Heart left ventricle (tissue), 16 donors: ENCODE data around the gene ETV6. TPM values are rescaled to one million over a fixed set of nuclear protein-coding genes. Genes with fewer than 3 reads are reported as not detected.

Experiments used
- ATAC-seq, 4 donors: fragments of 200-7000 bp; cut with Tn5 transposase; one replicate each; pipeline ENCODE4 v1.9.1; 2020 to 2022; ENCODE audit warnings: moderate library complexity in 4 of 4, mild to moderate bottlenecking in 3 of 4, moderate number of reproducible peaks in 1 of 4
- DNase-seq, 5 donors: peaks; one replicate each; pipeline ENCODE4 v3.0.0-alpha.2; 2020
- H3K27ac ChIP-seq, 12 donors: fragments of 200-600 bp; sonication (generic) in 4 of 12; one replicate each; pipeline versions ENCODE4 v1.5.0 to v1.8.0; 2016 to 2022; ENCODE audit warnings: mild to moderate bottlenecking in 2 of 12
- H3K27me3 ChIP-seq, 9 donors: fragments of 200-600 bp; sonication (generic) in 2 of 9; one replicate each; pipeline versions ENCODE4 v1.5.1 to v1.8.0; 2016 to 2022; ENCODE audit warnings: mild to moderate bottlenecking in 3 of 9
- H3K36me3 ChIP-seq, 9 donors: fragments of 200-600 bp; sonication (generic) in 2 of 9; one replicate each; pipeline versions ENCODE4 v1.5.0 to v1.8.0; 2018 to 2022; ENCODE audit warnings: mild to moderate bottlenecking in 2 of 9
- H3K4me1 ChIP-seq, 12 donors: fragments of 200-600 bp; sonication (generic) in 4 of 12; one replicate each; pipeline versions ENCODE4 v1.5.0 to v1.8.0; 2016 to 2022; ENCODE audit warnings: mild to moderate bottlenecking in 3 of 12
- H3K4me3 ChIP-seq, 12 donors: fragments of 200-600 bp; sonication (generic) in 4 of 12; one replicate each; pipeline versions ENCODE4 v1.5.0 to v1.8.0; 2017 to 2022; ENCODE audit warnings: mild to moderate bottlenecking in 9 of 12, moderate library complexity in 4 of 12
- H3K9me3 ChIP-seq, 12 donors: fragments of 200-600 bp; sonication (generic) in 4 of 12; one replicate each; pipeline versions ENCODE4 v1.5.0 to v1.8.0; 2016 to 2022; ENCODE audit warnings: mild to moderate bottlenecking in 1 of 12
- POLR2A ChIP-seq, 2 donors: fragments of 450-650 bp; IDR thresholded peaks; one replicate each; pipeline ENCODE4 v1.6.1; 2017; ENCODE audit warnings: antibody characterized with exemption in 2 of 2, mild to moderate bottlenecking in 2 of 2, moderate library complexity in 2 of 2
- WGBS, 4 donors: extraction: QIAGEN DNeasy Blood & Tissue Kit in 2 of 4; methylation state at CpG; one replicate each; pipeline versions ENCODE4 v1.1.5 to v1.1.7; 2013 to 2018; 5-methylcytosine and 5-hydroxymethylcytosine counted together
- intact Hi-C, 10 donors: fragments of 100-400 bp; cut with DNase I; formaldehyde crosslinking; loops; one replicate each; pipeline versions ENCODE4 v1.11.1 to v1.14.2; 2022
- long read RNA-seq, 3 donors: library from polyadenylated mRNA; unstranded; transcript quantifications; one replicate each; pipeline ENCODE4 v2.0.0, GENCODE V29; 2020 to 2021
- polyA plus RNA-seq, 2 donors: library from polyadenylated mRNA; stranded (reverse); fragments of 200-250 nt; gene quantifications; one replicate each; pipeline ENCODE4 v1.2.3, GENCODE V29; 2013
- total RNA-seq, 9 donors: library from RNA; depleted of rRNA in 2 of 9; stranded (reverse); fragments of >200 nt in 2 of 9; fragmentation: NEBNext Ultra II Directional in 3 of 9; extraction: Animal tissue kit (Norgen Biotek cat#: 25700) in 3 of 9; gene quantifications; one replicate each; pipeline versions ENCODE4 v1.1.0 to v1.2.4, GENCODE V29; 2016 to 2023
- TF ChIP-seq, protein P1 (sequence below), 12 donors: fragments of 200-600 bp; sonication (generic) in 4 of 12; IDR thresholded peaks; one replicate each; pipeline versions ENCODE4 v1.5.0 to v1.8.0; 2018 to 2022; ENCODE audit warnings: antibody characterized with exemption in 12 of 12, mild to moderate bottlenecking in 5 of 12
- donor health status: ischemic (EF 13 %, LVEDD 7.1; RV severe dilation, severe dysfunction).
- donor health status: healthy with polysubstance abuse.
- donor health status: DM: no; HTN: yes; CAD: no.
- donor health status: DM: no; HTN: no; CAD: no.
- donor health status: ischemic (EF 25% LVEDD 6.9; RV normal size, moderate dysfunction).
- donor health status: ischemic (EF 25% LVEDD 5.7; RV mildly dilated, moderate dysfunction).
- donor health status: healthy.
- donor health status: DM: yes; HTN: yes; CAD: no.
- donor health status: ischemic (EF 35%, LVEDD 5.7; RV mildly dilated, moderate dysfunction).
- donor health status: nonischemic (EF 11% LVEDD 7.7; RV severe dilation, severe dysfunction).
- donor health status: DM: yes; HTN: yes; CAD: no.
- donor health status: PGD.
- donor health status: ischemic (EF 29% LVEDD 5.4; RV normal size, mild dysfunction).
- donor health status: nonischemic (EF 23%, LVEDD 6.1; RV moderate dilation, normal function).

Gene ETV6
- 10 to 100 TPM in 8 of 9 donors, 1 to 10 TPM in 1; 7.1 to 37.3 (median 14.4) TPM for total RNA-seq
- 1 to 10 TPM; 3.9 to 4.3 TPM for polyA plus RNA-seq
- long read RNA-seq, donor 1, full-length matches to known transcripts: 12 of 18 reads
- long read RNA-seq, donor 1, partial matches to known transcripts: 1 of 18 reads
- long read RNA-seq, donor 1, other reads (novel, unspliced or antisense): 5 of 18 reads
- long read RNA-seq, donor 2, full-length matches to known transcripts: 8 of 16 reads
- long read RNA-seq, donor 2, partial matches to known transcripts: 6 of 16 reads
- long read RNA-seq, donor 2, other reads (novel, unspliced or antisense): 2 of 16 reads
- long read RNA-seq, donor 3, full-length matches to known transcripts: 13 of 23 reads
- long read RNA-seq, donor 3, partial matches to known transcripts: 2 of 23 reads
- long read RNA-seq, donor 3, other reads (novel, unspliced or antisense): 8 of 23 reads

GRCh38 chr12:11649413-11650285, at the start of gene ETV6:
Gene ETV6 (plus strand): TSS chr12:11649674. CDS start chr12:11650128, 454 bp downstream.
- peaks cover 0 to 41% (median 29%) of the 10 kb centered on the region in 12 donors for H3K4me1 ChIP-seq
- H3K27ac ChIP-seq: peak within 1 kb of the TSS; percentile 89 to 100 (median 98)
- TF ChIP-seq, protein P1, sequence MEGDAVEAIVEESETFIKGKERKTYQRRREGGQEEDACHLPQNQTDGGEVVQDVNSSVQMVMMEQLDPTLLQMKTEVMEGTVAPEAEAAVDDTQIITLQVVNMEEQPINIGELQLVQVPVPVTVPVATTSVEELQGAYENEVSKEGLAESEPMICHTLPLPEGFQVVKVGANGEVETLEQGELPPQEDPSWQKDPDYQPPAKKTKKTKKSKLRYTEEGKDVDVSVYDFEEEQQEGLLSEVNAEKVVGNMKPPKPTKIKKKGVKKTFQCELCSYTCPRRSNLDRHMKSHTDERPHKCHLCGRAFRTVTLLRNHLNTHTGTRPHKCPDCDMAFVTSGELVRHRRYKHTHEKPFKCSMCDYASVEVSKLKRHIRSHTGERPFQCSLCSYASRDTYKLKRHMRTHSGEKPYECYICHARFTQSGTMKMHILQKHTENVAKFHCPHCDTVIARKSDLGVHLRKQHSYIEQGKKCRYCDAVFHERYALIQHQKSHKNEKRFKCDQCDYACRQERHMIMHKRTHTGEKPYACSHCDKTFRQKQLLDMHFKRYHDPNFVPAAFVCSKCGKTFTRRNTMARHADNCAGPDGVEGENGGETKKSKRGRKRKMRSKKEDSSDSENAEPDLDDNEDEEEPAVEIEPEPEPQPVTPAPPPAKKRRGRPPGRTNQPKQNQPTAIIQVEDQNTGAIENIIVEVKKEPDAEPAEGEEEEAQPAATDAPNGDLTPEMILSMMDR (IDR thresholded peaks at IDR 0.05): no peak
- no peak for TF ChIP-seq POLR2A (IDR thresholded peaks at IDR 0.05)
- H3K9me3 ChIP-seq: no peaks in the 10 kb centered on the region
- ATAC-seq (peak; percentile 22 to 62 (median 52)), DNase-seq (peak; percentile 75 to 83 (median 77))
- intact Hi-C loops: loop anchor here (2.0 to 10.0 kb wide), 21 partner anchors 58 to 383 kb away; no protein-coding TSS in a partner anchor
- WGBS, 4 donors: 0 to 2% (median 1%) methylated on average over 48 to 86 of the region's 86 CpGs
- H3K4me3 ChIP-seq: peak within 1 kb of the TSS; percentile 55 to 94 (median 85)
- no peaks in the 10 kb centered on the region for H3K27me3 ChIP-seq
- H3K36me3 ChIP-seq: no peaks in the 10 kb centered on the region

DNA sequence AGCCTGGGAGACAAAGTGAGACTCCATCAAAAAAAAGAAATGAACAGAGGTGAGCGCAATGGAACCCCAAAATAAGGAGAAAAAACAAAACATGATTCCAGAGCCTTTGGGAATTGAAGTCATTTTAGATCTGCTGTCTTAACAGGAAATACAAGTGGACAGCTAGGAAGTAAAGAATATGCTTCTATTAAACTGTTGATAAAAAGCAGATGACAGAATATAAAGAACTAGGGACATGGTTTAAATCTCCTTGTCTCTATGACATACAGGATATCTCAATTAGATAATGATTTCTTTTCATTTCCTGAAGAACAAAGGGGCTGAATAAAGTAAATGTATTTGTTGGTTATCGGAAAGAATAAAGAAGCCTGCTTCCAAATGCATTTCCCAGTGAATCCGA, 49.3 kb upstream of the ETV6 start:
- intact Hi-C loops: no loop called here

GRCh38 chr12:11601647-11602046, 47.8 kb upstream of the ETV6 start:
- H3K4me3 ChIP-seq: no peak overlapping the region
- 94 to 100% (median 99%) methylated on average over 1 of the region's 1 CpG for WGBS, 4 donors
- ATAC-seq: no peak
- H3K27me3 ChIP-seq: no peaks in the 10 kb centered on the region
- TF ChIP-seq, protein P1 (IDR thresholded peaks at IDR 0.05): no peak
- TF ChIP-seq POLR2A (IDR thresholded peaks at IDR 0.05): no peak
- H3K36me3 ChIP-seq: no peaks in the 10 kb centered on the region
- peaks cover 0 to 5% (median 0%) of the 10 kb centered on the region in 12 donors for H3K4me1 ChIP-seq
- H3K9me3 ChIP-seq: no peaks in the 10 kb centered on the region
- intact Hi-C loops: no loop called here
- no peak for DNase-seq
- H3K27ac ChIP-seq: no peak overlapping the region

More for the DNA sequence above, 49.3 kb upstream of the ETV6 start:
- Histone ChIP-seq H3K4me1 (peaks cover 0 to 18% (median 0%) of the 10 kb centered on the region in 12 donors), H3K27me3 (no peaks in the 10 kb centered on the region), H3K4me3 (no peak overlapping the region), H3K27ac (no peak overlapping the region), H3K9me3 (no peaks in the 10 kb centered on the region), H3K36me3 (no peaks in the 10 kb centered on the region)
- 54 to 64% (median 58%) methylated on average over 3 of the region's 3 CpGs for WGBS, 4 donors
- DNase-seq (no peak), ATAC-seq (no peak)
- TF ChIP-seq POLR2A (IDR thresholded peaks at IDR 0.05): no peak
- TF ChIP-seq, protein P1 (IDR thresholded peaks at IDR 0.05): no peak
